B cell (primary cell): ENCODE measurements around the gene ZNF415. TPM values are rescaled to one million over a fixed set of nuclear protein-coding genes. Genes with fewer than 3 reads are reported as not detected.

Experiments
- polyA plus RNA-seq: library from polyadenylated mRNA; depleted of rRNA; stranded (reverse); fragments of >200 nt; gene quantifications from 2 replicates; pipeline ENCODE4 v1.2.3, GENCODE V29; 2012
- total RNA-seq, 2 donors: library from RNA; stranded (reverse); fragments of 120-200 nt in 1 of 2; gene quantifications; 1 replicate in 1 of 2; 2 replicates in 1 of 2; pipeline versions ENCODE4 v1.2.3 to v1.2.4, GENCODE V29; 2013 to 2022

ZNF415 gene
- total and polyA plus RNA-seq, 2 donors (not counting 1 experiment from before 2014, with no cell fraction given), result 4.2 to 6.7 TPM

Other genes starting within 250 kb of the ZNF415 start
- gene ZNF320, start 235.3 kb downstream of the ZNF415 start, total RNA-seq, result 33.1 and 36.0 TPM in 2 replicates
- 7.8 and 14.5 TPM in 2 replicates for gene ZNF320, start 235.3 kb downstream of the ZNF415 start, polyA plus RNA-seq
- gene ZNF888, start 209.5 kb downstream of the ZNF415 start, total RNA-seq, result 15.3 and 15.6 TPM in 2 replicates
- gene ZNF888, start 209.5 kb downstream of the ZNF415 start, polyA plus RNA-seq, result 2.3 and 2.7 TPM in 2 replicates
- gene ZNF816, start 170.0 kb downstream of the ZNF415 start, total RNA-seq, result 22.3 and 25.0 TPM in 2 replicates
- gene ZNF816, start 170.0 kb downstream of the ZNF415 start, polyA plus RNA-seq, result 3.5 and 4.5 TPM in 2 replicates
- 0.49 TPM in 1 of 2 replicates, not detected in the other for gene ERVV-1, start 119.0 kb downstream of the ZNF415 start, total RNA-seq
- gene ERVV-1, start 119.0 kb downstream of the ZNF415 start, polyA plus RNA-seq, result not detected in 2 replicates
- not detected in 2 replicates for gene ERVV-2, start 88.2 kb downstream of the ZNF415 start, total RNA-seq
- gene ERVV-2, start 88.2 kb downstream of the ZNF415 start, polyA plus RNA-seq, result not detected in 2 replicates
- 87.8 and 97.5 TPM in 2 replicates for gene ZNF160, start 29.5 kb downstream of the ZNF415 start, total RNA-seq
- gene ZNF160, start 29.5 kb downstream of the ZNF415 start, polyA plus RNA-seq, result 49.9 and 63.6 TPM in 2 replicates
- 31.6 and 40.5 TPM in 2 replicates for gene ZNF347, start 26.1 kb upstream of the ZNF415 start, total RNA-seq
- 3.0 and 3.3 TPM in 2 replicates for gene ZNF347, start 26.1 kb upstream of the ZNF415 start, polyA plus RNA-seq
- 16.3 and 18.1 TPM in 2 replicates for gene ZNF665, start 60.4 kb upstream of the ZNF415 start, total RNA-seq
- gene ZNF665, start 60.4 kb upstream of the ZNF415 start, polyA plus RNA-seq, result 7.0 and 12.8 TPM in 2 replicates
- 19.3 and 19.4 TPM in 2 replicates for gene ZNF677, start 122.0 kb upstream of the ZNF415 start, total RNA-seq
- gene ZNF677, start 122.0 kb upstream of the ZNF415 start, polyA plus RNA-seq, result 11.1 and 12.5 TPM in 2 replicates
- not detected in 2 replicates for gene VN1R2, start 125.4 kb upstream of the ZNF415 start, total RNA-seq
- gene VN1R2, start 125.4 kb upstream of the ZNF415 start, polyA plus RNA-seq, result not detected in 2 replicates
- gene VN1R4, start 134.8 kb upstream of the ZNF415 start, total RNA-seq, result not detected in 2 replicates
- not detected in 2 replicates for gene VN1R4, start 134.8 kb upstream of the ZNF415 start, polyA plus RNA-seq
- gene ZNF845, start 200.8 kb upstream of the ZNF415 start, total RNA-seq, result 16.9 and 17.4 TPM in 2 replicates
- gene ZNF845, start 200.8 kb upstream of the ZNF415 start, polyA plus RNA-seq, result 2.3 and 2.4 TPM in 2 replicates
- gene ZNF525, start 232.8 kb upstream of the ZNF415 start, total RNA-seq, result 33.8 and 34.3 TPM in 2 replicates
- 7.5 and 12.9 TPM in 2 replicates for gene ZNF525, start 232.8 kb upstream of the ZNF415 start, polyA plus RNA-seq